CD14-positive monocyte (primary cell): ENCODE data around the gene CCDC51. TPM values are rescaled to one million over a fixed set of nuclear protein-coding genes. Genes with fewer than 3 reads are reported as not detected.

ENCODE experiments used
- DNase-seq, 3 donors: peaks; one replicate each; pipeline ENCODE4 v3.0.0-alpha.2; 2011 to 2022
- H2AFZ ChIP-seq: 2 replicates; pipeline ENCODE4 v1.6.0; 2012; ENCODE audit warnings: mild to moderate bottlenecking, low read depth, low read length, inconsistent platforms; ENCODE audit not compliant: insufficient read depth, poor library complexity, severe bottlenecking
- H3K27ac ChIP-seq, 2 donors: 1 replicate in 1 of 2; 2 replicates in 1 of 2; pipeline ENCODE4 v1.5.1; 2012 to 2013; ENCODE audit warnings: low read length in 2 of 2, control low read depth in 1 of 2, inconsistent platforms in 1 of 2, low read depth in 1 of 2, mild to moderate bottlenecking in 1 of 2
- H3K27me3 ChIP-seq, 2 donors: one replicate each; pipeline versions ENCODE4 v1.6.0 to v1.6.1; 2011 to 2013; ENCODE audit warnings: low read length in 2 of 2; ENCODE audit not compliant: control insufficient read depth in 2 of 2, insufficient read depth in 2 of 2
- H3K36me3 ChIP-seq, 2 donors: replicated peaks in 1 of 2; 1 replicate in 1 of 2; 2 replicates in 1 of 2; pipeline versions ENCODE4 v1.5.1 to v1.6.1; 2012 to 2013; ENCODE audit warnings: low read length in 2 of 2, control low read depth in 1 of 2, inconsistent platforms in 1 of 2, mild to moderate bottlenecking in 1 of 2; ENCODE audit not compliant: insufficient read depth in 2 of 2, control insufficient read depth in 1 of 2
- H3K4me1 ChIP-seq, 2 donors: 1 replicate in 1 of 2; 2 replicates in 1 of 2; pipeline versions ENCODE4 v1.5.1 to v1.6.1; 2012 to 2013; ENCODE audit warnings: low read length in 2 of 2, control low read depth in 1 of 2, inconsistent platforms in 1 of 2, mild to moderate bottlenecking in 1 of 2, moderate library complexity in 1 of 2; ENCODE audit not compliant: insufficient read depth in 2 of 2, control insufficient read depth in 1 of 2
- H3K4me2 ChIP-seq: replicated peaks from 2 replicates; pipeline ENCODE3; 2012; ENCODE audit warnings: low read length, moderate library complexity, mild to moderate bottlenecking; ENCODE audit not compliant: poor library complexity, severe bottlenecking; ENCODE audit errors: extremely low read depth
- H3K4me3 ChIP-seq, 3 experiments: fragments of 200-600 bp in 1 of 3; sonication (generic) in 1 of 3; replicated peaks in 1 of 3; 1 replicate in 2 of 3; 2 replicates in 1 of 3; pipeline ENCODE4 v1.5.1; 2011 to 2013; ENCODE audit warnings: low read length in 3 of 3, mild to moderate bottlenecking in 3 of 3, control low read depth in 2 of 3, low read depth in 2 of 3, inconsistent platforms in 1 of 3, moderate library complexity in 1 of 3
- H3K79me2 ChIP-seq: 2 replicates; pipeline ENCODE4 v1.6.0; 2012; ENCODE audit warnings: mild to moderate bottlenecking, control low read depth, inconsistent platforms, low read length, moderate library complexity; ENCODE audit not compliant: insufficient read depth
- H3K9ac ChIP-seq: 2 replicates; pipeline ENCODE4 v1.6.0; 2017; ENCODE audit warnings: low read length, mild to moderate bottlenecking; ENCODE audit not compliant: insufficient read depth, poor library complexity, severe bottlenecking
- H3K9me3 ChIP-seq, 2 donors: replicated peaks in 1 of 2; 1 replicate in 1 of 2; 2 replicates in 1 of 2; pipeline versions ENCODE4 v1.5.1 to v1.6.1; 2012 to 2013; ENCODE audit warnings: low read length in 2 of 2, control low read depth in 1 of 2; ENCODE audit not compliant: control insufficient read depth in 1 of 2, insufficient read depth in 1 of 2
- H4K20me1 ChIP-seq: 2 replicates; pipeline ENCODE4 v1.6.0; 2012; ENCODE audit warnings: mild to moderate bottlenecking, low read length, control low read depth, moderate library complexity; ENCODE audit not compliant: insufficient read depth
- H3K27ac Mint-ChIP-seq, 7 donors: one replicate each; pipeline ENCODE4 v1.8.0; 2020; ENCODE audit warnings: mild to moderate bottlenecking in 7 of 7, mixed read lengths in 7 of 7, moderate library complexity in 6 of 7, inconsistent platforms in 2 of 7
- H3K27me3 Mint-ChIP-seq, 3 donors: one replicate each; pipeline ENCODE4 v1.8.0; 2021 to 2022; ENCODE audit warnings: low read depth in 3 of 3, mild to moderate bottlenecking in 3 of 3, mixed read lengths in 3 of 3, moderate library complexity in 3 of 3, inconsistent platforms in 1 of 3
- H3K36me3 Mint-ChIP-seq, 2 donors: one replicate each; pipeline ENCODE4 v1.8.0; 2020; ENCODE audit warnings: mixed read lengths in 2 of 2, inconsistent platforms in 1 of 2, mild to moderate bottlenecking in 1 of 2
- H3K4me1 Mint-ChIP-seq: one replicate; pipeline ENCODE4 v1.8.0; 2020; ENCODE audit warnings: mild to moderate bottlenecking, mixed read lengths
- H3K4me3 Mint-ChIP-seq, 2 donors: one replicate each; pipeline ENCODE4 v1.8.0; 2020; ENCODE audit warnings: mild to moderate bottlenecking in 2 of 2, mixed read lengths in 2 of 2, moderate library complexity in 1 of 2
- H3K9me3 Mint-ChIP-seq, 7 donors: one replicate each; pipeline ENCODE4 v1.8.0; 2020 to 2022; ENCODE audit warnings: mixed read lengths in 7 of 7, mild to moderate bottlenecking in 6 of 7, moderate library complexity in 6 of 7, inconsistent platforms in 2 of 7
- CTCF ChIP-seq: fragments of 200-600 bp; IDR thresholded peaks from one replicate; pipeline ENCODE4 v1.8.0; 2022; ENCODE audit warnings: antibody characterized with exemption, mild to moderate bottlenecking
- WGBS: methylation state at CpG from one replicate; pipeline ENCODE4 v1.1.5; 2013; ENCODE audit warnings: missing lambda C conversion rate; ENCODE audit not compliant: insufficient coverage; 5-methylcytosine and 5-hydroxymethylcytosine counted together
- intact Hi-C, 2 donors: fragments of 100-400 bp; cut with micrococcal nuclease; formaldehyde crosslinking; loops; one replicate each; pipeline versions ENCODE4 v1.15.0 to v1.15.1; 2023
- polyA plus RNA-seq, 3 donors: library from polyadenylated mRNA; depleted of rRNA in 1 of 3; unstranded in 2 of 3; stranded (reverse) in 1 of 3; fragments of 300-500 nt in 2 of 3; fragments of >200 nt in 1 of 3; fragmentation: Illumina TruSeq in 2 of 3; gene quantifications; 1 replicate in 2 of 3; 2 replicates in 1 of 3; pipeline ENCODE4 v1.2.3, GENCODE V29; 2012 to 2021

Gene CCDC51
- polyA plus RNA-seq, 3 donors = 3.6 to 5.9 (median 5.4) TPM

GRCh38 chr3:48388966-48389365 is 51.0 kb downstream of the CCDC51 start:
- no peaks in the 10 kb centered on the region for H3K79me2 ChIP-seq
- H3K36me3 Mint-ChIP-seq = no peaks in the 10 kb centered on the region
- intact Hi-C loops = no loop called here

GRCh38 chr3:48387634-48388033 is 52.3 kb downstream of the CCDC51 start:
- intact Hi-C loops = no loop called here
- Histone ChIP-seq H3K4me1 (no peaks in the 10 kb centered on the region), H3K36me3 (no peaks in the 10 kb centered on the region), H3K9me3 (no peaks in the 10 kb centered on the region), H3K27me3 (no peaks in the 10 kb centered on the region), H3K4me2 (no peak overlapping the region), H3K27ac (no peak overlapping the region), H3K4me3 (no peak overlapping the region), H3K79me2 (no peaks in the 10 kb centered on the region), H4K20me1 (no peaks in the 10 kb centered on the region), H3K9ac (no peak overlapping the region), H2AFZ (no peak overlapping the region)
- H3K9me3 Mint-ChIP-seq = peaks cover 0 to 3% (median 0%) of the 10 kb centered on the region in 7 donors
- peaks cover 0 to 3% (median 0%) of the 10 kb centered on the region in 3 donors for H3K27me3 Mint-ChIP-seq
- no peaks in the 10 kb centered on the region for H3K4me1 Mint-ChIP-seq
- H3K4me3 Mint-ChIP-seq = no peak overlapping the region
- no peak overlapping the region for H3K27ac Mint-ChIP-seq
- no peak for TF ChIP-seq CTCF
- DNase-seq = no peak
- no peaks in the 10 kb centered on the region for H3K36me3 Mint-ChIP-seq

More at GRCh38 chr3:48388966-48389365, 51.0 kb downstream of the CCDC51 start:
- Histone ChIP-seq H3K27me3 (no peaks in the 10 kb centered on the region), H3K27ac (no peak overlapping the region), H3K9ac (no peak overlapping the region), H4K20me1 (no peaks in the 10 kb centered on the region), H3K4me3 (no peak overlapping the region), H3K4me2 (no peak overlapping the region), H3K36me3 (no peaks in the 10 kb centered on the region), H3K4me1 (no peaks in the 10 kb centered on the region), H2AFZ (no peak overlapping the region), H3K9me3 (no peaks in the 10 kb centered on the region)
- WGBS = no CpG with 5 or more reads among the region's 2 CpGs
- no peaks in the 10 kb centered on the region for H3K4me1 Mint-ChIP-seq
- DNase-seq = no peak
- H3K27ac Mint-ChIP-seq = no peak overlapping the region
- peaks cover 0 to 3% (median 2%) of the 10 kb centered on the region in 3 donors for H3K27me3 Mint-ChIP-seq
- TF ChIP-seq CTCF = no peak
- H3K9me3 Mint-ChIP-seq = peaks cover 0 to 3% (median 0%) of the 10 kb centered on the region in 7 donors
- no peak overlapping the region for H3K4me3 Mint-ChIP-seq

Other genes with a start within 250 kb of the CCDC51 start
- 1 to 10 TPM; 2.1 to 5.1 (median 3.4) TPM for gene CAMP, start 216.6 kb downstream of the CCDC51 start, polyA plus RNA-seq
- gene ZNF589, start 199.0 kb downstream of the CCDC51 start, polyA plus RNA-seq = 10 to 100 TPM in 1 of 3 donors, 1 to 10 TPM in 2; 1.6 to 42.6 (median 1.6) TPM
- gene NME6, start 138.8 kb downstream of the CCDC51 start, polyA plus RNA-seq = 10 to 100 TPM; 17.3 to 39.2 (median 34.9) TPM
- not detected for gene SPINK8, start 106.5 kb downstream of the CCDC51 start, polyA plus RNA-seq
- not detected for gene FBXW12, start 67.9 kb downstream of the CCDC51 start, polyA plus RNA-seq
- gene PLXNB1, start 10.0 kb downstream of the CCDC51 start, polyA plus RNA-seq = 1 to 10 TPM in 1 of 3 donors, under 1 TPM in 1, not detected in 1; 0.14 to 4.3 TPM
- 100 to 1,000 TPM; 301 to 559 (median 478) TPM for gene TMA7, start 138 bp upstream of the CCDC51 start, polyA plus RNA-seq
- 1 to 10 TPM; 1.8 to 4.7 (median 2.8) TPM for gene ATRIP, start 6.6 kb upstream of the CCDC51 start, polyA plus RNA-seq
- 100 to 1,000 TPM; 147 to 266 (median 242) TPM for gene SHISA5, start 64.1 kb upstream of the CCDC51 start, polyA plus RNA-seq
- gene PFKFB4, start 116.7 kb upstream of the CCDC51 start, polyA plus RNA-seq = 10 to 100 TPM; 32.2 to 44.9 (median 34.9) TPM
- under 1 TPM in 1 of 3 donors, not detected in 2; 0.61 TPM for gene UCN2, start 123.7 kb upstream of the CCDC51 start, polyA plus RNA-seq
- gene COL7A1, start 155.2 kb upstream of the CCDC51 start, polyA plus RNA-seq = 1 to 10 TPM in 1 of 3 donors, under 1 TPM in 1, not detected in 1; 0.37 to 1.9 TPM
- 100 to 1,000 TPM; 326 to 409 (median 350) TPM for gene UQCRC1, start 169.5 kb upstream of the CCDC51 start, polyA plus RNA-seq
- under 1 TPM in 1 of 3 donors, not detected in 2; 0.21 TPM for gene TMEM89, start 181.7 kb upstream of the CCDC51 start, polyA plus RNA-seq
- 10 to 100 TPM; 16.3 to 92.8 (median 20.4) TPM for gene SLC26A6, start 195.3 kb upstream of the CCDC51 start, polyA plus RNA-seq
- under 1 TPM in 1 of 3 donors, not detected in 2; 0.95 TPM for gene CELSR3, start 222.8 kb upstream of the CCDC51 start, polyA plus RNA-seq
- 10 to 100 TPM in 1 of 3 donors, 1 to 10 TPM in 2; 4.2 to 14.8 (median 4.3) TPM for gene NCKIPSD, start 245.8 kb upstream of the CCDC51 start, polyA plus RNA-seq